Fibroblast of lung (primary cell): ENCODE measurements around the gene MRGPRF. TPM values are rescaled to one million over a fixed set of nuclear protein-coding genes. Genes with fewer than 3 reads are reported as not detected.

Experiments used
- DNase-seq, 2 donors: peaks; one replicate each; pipeline versions ENCODE4 v3.0.0 to v3.0.0-alpha.2; 2010; ENCODE audit warnings: low read depth in 2 of 2
- H2AFZ ChIP-seq: 2 replicates; pipeline ENCODE4 v1.5.1; 2012; ENCODE audit warnings: low read length, control low read depth, inconsistent platforms
- H3K27ac ChIP-seq: 2 replicates; pipeline ENCODE4 v1.5.1; 2011; ENCODE audit warnings: low read length, control low read depth; ENCODE audit not compliant: insufficient read depth
- H3K27me3 ChIP-seq: 2 replicates; pipeline ENCODE4 v1.5.1; 2011; ENCODE audit warnings: mild to moderate bottlenecking, low read length; ENCODE audit not compliant: control insufficient read depth, insufficient read depth
- H3K36me3 ChIP-seq: 2 replicates; pipeline ENCODE4 v1.5.1; 2011; ENCODE audit warnings: low read length; ENCODE audit not compliant: control insufficient read depth, insufficient read depth
- H3K4me1 ChIP-seq: 2 replicates; pipeline ENCODE4 v1.5.1; 2011; ENCODE audit warnings: low read length; ENCODE audit not compliant: control insufficient read depth, insufficient read depth; ENCODE audit errors: extremely low read depth
- H3K4me2 ChIP-seq: 2 replicates; pipeline ENCODE4 v1.5.1; 2011; ENCODE audit warnings: low read length, control low read depth; ENCODE audit not compliant: insufficient read depth; ENCODE audit errors: extremely low read depth
- H3K4me3 ChIP-seq, 4 experiments: fragments of 200-600 bp in 1 of 4; sonication (generic) in 1 of 4; replicated peaks in 1 of 4; 2 replicates each; pipeline ENCODE4 v1.5.1; 2011 to 2016; ENCODE audit warnings: low read length in 4 of 4, low read depth in 3 of 4, mild to moderate bottlenecking in 3 of 4, control low read depth in 2 of 4, inconsistent platforms in 1 of 4, mixed read lengths in 1 of 4; ENCODE audit not compliant: insufficient read depth in 1 of 4; ENCODE audit errors: control extremely low read depth in 1 of 4
- H3K79me2 ChIP-seq: 2 replicates; pipeline ENCODE4 v1.5.1; 2012; ENCODE audit warnings: mild to moderate bottlenecking, low read length, inconsistent platforms; ENCODE audit not compliant: control insufficient read depth, insufficient read depth
- H3K9ac ChIP-seq: 2 replicates; pipeline ENCODE4 v1.5.1; 2011; ENCODE audit warnings: mild to moderate bottlenecking, low read length, control low read depth; ENCODE audit not compliant: insufficient read depth
- H3K9me3 ChIP-seq: 2 replicates; pipeline ENCODE4 v1.5.1; 2012; ENCODE audit warnings: low read depth, low read length; ENCODE audit not compliant: control insufficient read depth, insufficient read depth
- H4K20me1 ChIP-seq: 2 replicates; pipeline ENCODE4 v1.5.1; 2011; ENCODE audit warnings: low read length; ENCODE audit not compliant: control insufficient read depth, insufficient read depth; ENCODE audit errors: extremely low read depth
- EZH2 ChIP-seq: IDR thresholded peaks from 2 replicates; pipeline ENCODE4 v1.5.1; 2012; ENCODE audit warnings: low read length, control low read depth, mild to moderate bottlenecking; ENCODE audit errors: missing control alignments
- polyA plus RNA-seq, 2 donors: library from polyadenylated mRNA; depleted of rRNA in 1 of 2; stranded (reverse) in 1 of 2; unstranded in 1 of 2; fragments of >200 nt; gene quantifications; 2 replicates each; pipeline ENCODE4 v1.2.1, GENCODE V29; 2011 to 2012; ENCODE audit warnings: missing spikeins in 1 of 2
- total RNA-seq: library from RNA; depleted of rRNA; stranded (reverse); fragments of >200 nt; gene quantifications from 2 replicates; pipeline ENCODE4 v1.2.1, GENCODE V29; 2014
- TF ChIP-seq, protein P1 (sequence below), 2 donors: IDR thresholded peaks in 1 of 2; conservative IDR thresholded peaks in 1 of 2; 1 replicate in 1 of 2; 2 replicates in 1 of 2; pipeline ENCODE4 v1.5.1; 2011 to 2012; ENCODE audit warnings: low read length in 2 of 2, control low read depth in 1 of 2, inconsistent platforms in 1 of 2, low read depth in 1 of 2, mild to moderate bottlenecking in 1 of 2

The MRGPRF gene
- total and polyA plus RNA-seq, 2 donors (not counting 1 experiment from before 2014, with no cell fraction given), result 84.2 to 88.1 TPM

DNA sequence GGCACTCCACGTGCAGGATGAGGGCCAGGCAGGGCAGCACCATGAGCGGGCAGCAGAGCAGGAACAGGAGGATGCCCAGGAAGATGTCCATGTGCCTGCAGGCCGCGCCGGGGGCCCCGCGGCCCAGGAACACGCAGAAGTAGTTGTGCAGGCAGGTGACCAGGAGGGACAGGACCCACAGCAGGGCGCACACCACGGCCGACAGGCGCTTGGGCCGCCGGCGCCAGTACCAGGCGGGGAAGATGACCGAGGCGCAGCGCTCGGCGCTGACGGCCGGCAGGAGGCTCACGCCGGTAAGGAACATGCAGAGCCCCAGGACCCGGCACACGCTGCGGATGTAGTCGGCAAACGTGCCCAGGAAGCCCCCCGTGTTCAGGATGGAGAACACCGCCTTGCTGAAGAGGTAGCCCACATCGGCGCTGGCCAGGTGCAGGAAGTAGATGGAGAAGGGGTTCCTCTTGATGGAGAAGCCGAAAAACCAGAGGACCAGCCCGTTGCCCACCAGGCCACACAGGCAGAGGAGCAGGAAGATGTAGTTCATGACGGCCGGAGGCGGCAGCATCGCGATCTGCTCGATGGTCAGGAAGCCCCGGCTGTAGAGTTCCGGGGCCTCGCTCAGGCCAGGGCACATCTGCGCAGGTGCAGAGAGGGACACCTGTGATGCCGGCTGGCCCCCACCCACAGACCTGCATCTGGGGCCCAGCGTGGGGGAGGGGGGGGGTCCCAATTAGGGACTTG, 7.2 kb downstream of the MRGPRF start:
- DNase-seq, result no peak
- H3K79me2 ChIP-seq, result peaks cover 30% of the 10 kb centered on the region
- no peak overlapping the region for H3K9ac ChIP-seq
- peaks cover 40% of the 10 kb centered on the region for H3K36me3 ChIP-seq
- H3K4me3 ChIP-seq, result no peak overlapping the region
- no peaks in the 10 kb centered on the region for H4K20me1 ChIP-seq
- no peak overlapping the region for H3K27ac ChIP-seq
- no peak overlapping the region for H2AFZ ChIP-seq
- H3K4me2 ChIP-seq, result no peak overlapping the region
- peaks cover 45% of the 10 kb centered on the region for H3K4me1 ChIP-seq
- TF ChIP-seq, protein P1, sequence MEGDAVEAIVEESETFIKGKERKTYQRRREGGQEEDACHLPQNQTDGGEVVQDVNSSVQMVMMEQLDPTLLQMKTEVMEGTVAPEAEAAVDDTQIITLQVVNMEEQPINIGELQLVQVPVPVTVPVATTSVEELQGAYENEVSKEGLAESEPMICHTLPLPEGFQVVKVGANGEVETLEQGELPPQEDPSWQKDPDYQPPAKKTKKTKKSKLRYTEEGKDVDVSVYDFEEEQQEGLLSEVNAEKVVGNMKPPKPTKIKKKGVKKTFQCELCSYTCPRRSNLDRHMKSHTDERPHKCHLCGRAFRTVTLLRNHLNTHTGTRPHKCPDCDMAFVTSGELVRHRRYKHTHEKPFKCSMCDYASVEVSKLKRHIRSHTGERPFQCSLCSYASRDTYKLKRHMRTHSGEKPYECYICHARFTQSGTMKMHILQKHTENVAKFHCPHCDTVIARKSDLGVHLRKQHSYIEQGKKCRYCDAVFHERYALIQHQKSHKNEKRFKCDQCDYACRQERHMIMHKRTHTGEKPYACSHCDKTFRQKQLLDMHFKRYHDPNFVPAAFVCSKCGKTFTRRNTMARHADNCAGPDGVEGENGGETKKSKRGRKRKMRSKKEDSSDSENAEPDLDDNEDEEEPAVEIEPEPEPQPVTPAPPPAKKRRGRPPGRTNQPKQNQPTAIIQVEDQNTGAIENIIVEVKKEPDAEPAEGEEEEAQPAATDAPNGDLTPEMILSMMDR (conservative IDR thresholded peaks at IDR 0.05 in 1 of 2, IDR thresholded peaks at IDR 0.05 in 1 of 2; ENCODE audit: low read depth in 1 of 2, low read length in 2 of 2), result no peak
- no peak for TF ChIP-seq EZH2
- no peaks in the 10 kb centered on the region for H3K27me3 ChIP-seq
- no peaks in the 10 kb centered on the region for H3K9me3 ChIP-seq

DNA sequence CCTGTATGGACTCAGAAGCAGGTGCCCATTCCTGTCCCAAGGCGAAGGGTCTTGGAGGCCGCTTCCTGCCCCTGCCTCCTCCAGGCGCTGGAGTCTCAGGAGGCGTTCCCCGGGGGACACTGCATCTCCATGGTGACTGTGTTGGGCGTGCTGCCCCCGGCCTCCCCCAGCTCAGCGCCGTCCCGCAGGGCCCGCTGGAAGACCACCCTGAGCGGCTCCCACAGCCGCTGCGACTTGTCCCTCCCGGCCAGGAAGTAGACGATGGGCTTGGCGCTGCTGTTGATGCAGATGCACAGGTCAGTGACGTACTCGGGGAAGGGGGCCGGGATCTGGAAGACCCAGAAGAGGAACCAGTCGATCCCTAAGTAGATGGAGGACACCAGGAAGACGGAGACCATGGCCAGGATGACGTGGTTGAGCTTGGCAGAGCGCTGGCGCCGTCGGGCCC, 7.8 kb downstream of the MRGPRF start:
- H3K4me2 ChIP-seq, result no peak overlapping the region
- TF ChIP-seq EZH2, result no peak
- TF ChIP-seq, protein P1 (conservative IDR thresholded peaks at IDR 0.05 in 1 of 2, IDR thresholded peaks at IDR 0.05 in 1 of 2; ENCODE audit: low read depth in 1 of 2, low read length in 2 of 2), result no peak
- H3K79me2 ChIP-seq, result peaks cover 24% of the 10 kb centered on the region
- no peaks in the 10 kb centered on the region for H4K20me1 ChIP-seq
- no peak for DNase-seq
- H3K4me1 ChIP-seq, result peaks cover 46% of the 10 kb centered on the region
- H3K9me3 ChIP-seq, result no peaks in the 10 kb centered on the region
- H3K27me3 ChIP-seq, result no peaks in the 10 kb centered on the region
- no peak overlapping the region for H3K27ac ChIP-seq
- peaks cover 40% of the 10 kb centered on the region for H3K36me3 ChIP-seq
- no peak overlapping the region for H2AFZ ChIP-seq
- H3K4me3 ChIP-seq, result no peak overlapping the region
- H3K9ac ChIP-seq, result no peak overlapping the region

DNA sequence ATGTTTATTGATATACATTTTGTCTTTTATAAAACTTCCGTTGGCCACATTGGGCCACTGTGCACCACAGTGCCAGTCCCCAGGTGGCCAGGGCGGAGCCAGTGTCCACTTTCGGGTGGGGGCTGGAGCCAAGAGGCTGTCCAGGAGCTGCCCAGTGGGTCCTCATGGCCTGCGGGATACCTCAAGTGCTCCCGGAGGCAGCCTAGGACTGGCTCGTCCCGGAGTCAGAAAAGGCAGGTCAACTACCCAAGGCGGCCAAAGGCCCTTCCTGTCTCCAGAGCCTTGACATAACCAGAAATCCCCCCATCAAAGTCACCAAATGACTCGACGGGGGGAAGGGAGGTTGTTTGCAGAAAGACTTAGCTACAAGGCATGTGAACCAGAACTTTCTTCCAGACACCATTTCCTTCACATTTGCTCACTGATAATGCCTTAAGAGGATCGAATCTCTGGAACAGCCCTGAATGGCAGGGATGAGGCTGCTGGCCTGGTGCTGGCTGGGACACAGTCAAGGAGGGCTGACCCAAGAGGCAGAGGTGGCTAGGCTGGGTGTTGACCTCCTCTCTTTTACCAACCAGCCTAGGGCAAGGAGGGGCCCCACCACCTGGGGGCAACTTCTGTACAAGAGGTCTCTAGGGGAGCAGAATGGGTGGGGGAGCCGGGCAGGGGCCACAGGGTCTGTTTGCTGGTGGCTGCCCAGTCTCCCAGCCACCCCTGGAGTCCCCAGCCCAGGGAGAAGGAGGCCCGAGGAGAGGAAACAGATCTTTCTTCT, 8.4 kb downstream of the MRGPRF start:
- TF ChIP-seq EZH2, result no peak
- H2AFZ ChIP-seq, result no peak overlapping the region
- peaks cover 18% of the 10 kb centered on the region for H3K79me2 ChIP-seq
- H3K9me3 ChIP-seq, result no peaks in the 10 kb centered on the region
- no peaks in the 10 kb centered on the region for H3K27me3 ChIP-seq
- no peak for DNase-seq
- H3K27ac ChIP-seq, result no peak overlapping the region
- no peaks in the 10 kb centered on the region for H4K20me1 ChIP-seq
- no peak overlapping the region for H3K9ac ChIP-seq
- no peak overlapping the region for H3K4me3 ChIP-seq
- peaks cover 41% of the 10 kb centered on the region for H3K4me1 ChIP-seq
- no peak overlapping the region for H3K4me2 ChIP-seq
- H3K36me3 ChIP-seq, result peaks cover 39% of the 10 kb centered on the region
